ENCODE results near the gene IFI44.

The IFI44 gene

DNA sequence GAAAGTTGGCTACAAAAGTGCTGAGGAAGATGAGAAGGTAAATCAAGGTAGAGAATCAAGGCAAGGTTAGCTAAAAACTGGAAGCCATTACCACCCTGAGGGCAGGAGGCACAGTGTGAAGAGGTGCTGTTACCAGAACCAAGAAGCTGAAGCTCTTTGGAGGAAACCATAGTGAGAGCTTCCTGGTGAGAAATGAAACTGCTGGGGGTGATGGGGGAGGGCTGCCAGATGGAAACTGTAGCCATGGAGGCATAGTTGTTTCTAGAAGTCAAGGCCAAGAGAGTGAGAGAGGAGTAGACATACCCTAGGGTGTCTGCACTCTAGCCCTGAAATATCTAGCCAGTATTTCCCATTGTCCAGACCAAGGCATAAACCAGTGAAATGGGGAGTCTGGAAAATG is 28.7 kb downstream of the IFI44 start:
- DNase-seq (ENCODE audit: low spot score): peak; percentile 17
- TF ChIP-seq, protein P1, sequence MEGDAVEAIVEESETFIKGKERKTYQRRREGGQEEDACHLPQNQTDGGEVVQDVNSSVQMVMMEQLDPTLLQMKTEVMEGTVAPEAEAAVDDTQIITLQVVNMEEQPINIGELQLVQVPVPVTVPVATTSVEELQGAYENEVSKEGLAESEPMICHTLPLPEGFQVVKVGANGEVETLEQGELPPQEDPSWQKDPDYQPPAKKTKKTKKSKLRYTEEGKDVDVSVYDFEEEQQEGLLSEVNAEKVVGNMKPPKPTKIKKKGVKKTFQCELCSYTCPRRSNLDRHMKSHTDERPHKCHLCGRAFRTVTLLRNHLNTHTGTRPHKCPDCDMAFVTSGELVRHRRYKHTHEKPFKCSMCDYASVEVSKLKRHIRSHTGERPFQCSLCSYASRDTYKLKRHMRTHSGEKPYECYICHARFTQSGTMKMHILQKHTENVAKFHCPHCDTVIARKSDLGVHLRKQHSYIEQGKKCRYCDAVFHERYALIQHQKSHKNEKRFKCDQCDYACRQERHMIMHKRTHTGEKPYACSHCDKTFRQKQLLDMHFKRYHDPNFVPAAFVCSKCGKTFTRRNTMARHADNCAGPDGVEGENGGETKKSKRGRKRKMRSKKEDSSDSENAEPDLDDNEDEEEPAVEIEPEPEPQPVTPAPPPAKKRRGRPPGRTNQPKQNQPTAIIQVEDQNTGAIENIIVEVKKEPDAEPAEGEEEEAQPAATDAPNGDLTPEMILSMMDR (IDR thresholded peaks at IDR 0.05; ENCODE audit: extremely low read depth, missing control alignments): no peak

- DNase-seq (ENCODE audit: low spot score): no peak
- TF ChIP-seq, protein P1 (IDR thresholded peaks at IDR 0.05; ENCODE audit: extremely low read depth, missing control alignments): no peak
These were observed 31.6 kb downstream of the IFI44 start for GRCh38 chr1:78681265-78681664.

DNA sequence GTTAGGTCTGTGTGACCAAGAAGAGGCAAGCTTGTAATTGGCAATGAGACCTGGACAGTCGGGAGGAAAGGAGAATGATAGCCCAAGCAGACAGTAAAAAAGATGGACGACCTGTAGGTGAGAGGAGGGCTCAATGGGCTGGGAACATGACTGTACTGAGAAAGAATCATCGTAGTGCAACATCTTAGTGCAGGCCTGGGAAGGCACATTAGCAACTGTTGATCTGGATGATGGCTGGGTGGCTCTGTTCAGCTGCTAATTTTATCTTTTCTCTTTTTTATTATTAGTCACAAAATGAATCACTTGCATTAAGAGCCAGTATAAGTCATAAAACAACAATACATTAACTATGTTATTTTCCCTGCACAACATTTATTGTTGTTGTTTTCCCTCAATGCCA is 32.9 kb downstream of the IFI44 start:
- no peak for DNase-seq (ENCODE audit: low spot score)
- TF ChIP-seq, protein P1 (IDR thresholded peaks at IDR 0.05; ENCODE audit: extremely low read depth, missing control alignments): no peak

DNA sequence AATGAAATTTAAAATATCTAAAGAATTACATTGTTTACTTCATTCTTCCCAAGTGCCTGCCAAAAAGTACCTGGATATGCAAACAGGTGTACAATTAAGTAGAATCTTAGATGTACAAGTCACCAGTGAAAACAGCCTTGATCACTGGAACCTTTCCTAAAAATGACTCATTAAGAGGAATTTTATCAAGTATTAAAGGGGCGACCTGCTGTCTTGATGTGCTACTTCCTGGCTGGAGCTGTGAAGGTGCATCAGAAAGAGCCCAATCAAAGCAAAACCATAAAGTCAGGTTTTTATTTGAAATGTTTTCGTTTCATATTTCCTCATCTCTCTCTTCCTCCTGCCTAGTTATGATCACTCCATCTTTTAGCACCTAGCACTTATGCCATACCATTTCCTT is 33.4 kb downstream of the IFI44 start:
- DNase-seq (ENCODE audit: low spot score): no peak
- TF ChIP-seq, protein P1 (IDR thresholded peaks at IDR 0.05; ENCODE audit: extremely low read depth, missing control alignments): no peak

DNA sequence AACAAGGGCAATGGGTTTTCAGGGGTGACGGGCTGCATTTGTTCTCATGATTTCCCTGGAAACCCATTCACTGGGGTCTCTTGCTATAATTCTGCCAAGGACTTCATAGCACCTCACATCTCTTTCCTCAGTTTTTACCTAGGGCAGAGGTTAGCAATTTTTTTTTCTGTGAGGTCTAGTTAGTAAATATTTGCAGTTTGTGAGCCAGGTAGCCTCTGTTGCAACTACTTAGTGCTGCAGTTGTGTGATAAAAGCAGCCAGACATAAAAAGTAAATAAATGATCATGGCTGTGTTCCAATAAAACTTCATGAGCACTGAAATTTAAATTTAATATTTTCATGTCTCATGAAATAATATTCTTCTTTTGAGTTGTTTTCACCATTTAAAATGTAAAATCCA is 37.7 kb downstream of the IFI44 start:
- TF ChIP-seq, protein P1 (IDR thresholded peaks at IDR 0.05; ENCODE audit: extremely low read depth, missing control alignments): no peak
- DNase-seq (ENCODE audit: low spot score): no peak

GRCh38 chr1:78687914-78688313 is 38.3 kb downstream of the IFI44 start:
- TF ChIP-seq, protein P1 (IDR thresholded peaks at IDR 0.05; ENCODE audit: extremely low read depth, missing control alignments): no peak
- no peak for DNase-seq (ENCODE audit: low spot score)

GRCh38 chr1:78688697-78689096 is 39.1 kb downstream of the IFI44 start:
- no peak for DNase-seq (ENCODE audit: low spot score)
- TF ChIP-seq, protein P1 (IDR thresholded peaks at IDR 0.05; ENCODE audit: extremely low read depth, missing control alignments): no peak
